Peyer's patch (tissue), 4 donors: ENCODE results near the gene BANP. TPM values are rescaled to one million over a fixed set of nuclear protein-coding genes. Genes with fewer than 3 reads are reported as not detected.
"Not testable (repeated sequence)": the region's sequence is repeated elsewhere in the genome, so short reads cannot be mapped to it uniquely, and the experiment has no call there.

ENCODE experiments used
- DNase-seq, 3 donors: peaks; one replicate each; pipeline ENCODE4 v3.0.0-alpha.2; 2017 to 2019
- H3K27ac ChIP-seq, 4 donors: fragments of 200-600 bp; sonication (generic); one replicate each; pipeline ENCODE4 v1.5.1; 2016 to 2019
- H3K27me3 ChIP-seq, 2 donors: fragments of 200-600 bp; sonication (generic); one replicate each; pipeline ENCODE4 v1.5.1; 2019
- H3K36me3 ChIP-seq, 3 donors: fragments of 200-600 bp; sonication (generic); one replicate each; pipeline ENCODE4 v1.5.1; 2016 to 2019
- H3K4me1 ChIP-seq, 4 donors: fragments of 200-600 bp; sonication (generic); one replicate each; pipeline ENCODE4 v1.5.1; 2016 to 2019
- H3K4me3 ChIP-seq, 4 donors: fragments of 200-600 bp; sonication (generic); 1 replicate in 3 of 4; 2 replicates in 1 of 4; pipeline ENCODE4 v1.5.1; 2016 to 2019; ENCODE audit warnings: mild to moderate bottlenecking in 1 of 4
- H3K9me3 ChIP-seq, 4 donors: fragments of 200-600 bp; sonication (generic); one replicate each; pipeline ENCODE4 v1.5.1; 2016 to 2019; ENCODE audit warnings: mild to moderate bottlenecking in 1 of 4
- CTCF ChIP-seq, 6 experiments: fragments of 450-650 bp in 4 of 6; fragments of 200-600 bp in 2 of 6; sonication (generic) in 1 of 6; IDR thresholded peaks; one replicate each; pipeline ENCODE4 v1.5.1; 2017 to 2019; ENCODE audit warnings: antibody characterized with exemption in 6 of 6, mild to moderate bottlenecking in 3 of 6, moderate library complexity in 1 of 6
- POLR2A ChIP-seq, 2 donors: fragments of 450-650 bp; IDR thresholded peaks; one replicate each; pipeline ENCODE4 v1.5.1; 2017; ENCODE audit warnings: antibody characterized with exemption in 2 of 2, mild to moderate bottlenecking in 2 of 2, moderate library complexity in 2 of 2
- total RNA-seq, 4 donors: library from RNA; depleted of rRNA; stranded (reverse); fragments of >200 nt; gene quantifications; one replicate each; pipeline ENCODE4 v1.1.0, GENCODE V29; 2016

BANP gene
- total RNA-seq, 4 donors from 2014 or later: 27.6 to 113 (median 42.7) TPM

GRCh38 chr16:87973717-87974116, 22.5 kb downstream of the BANP start:
- peaks cover 0 to 13% (median 0%) of the 10 kb centered on the region in 3 donors for H3K36me3 ChIP-seq
- H3K4me3 ChIP-seq: no peak overlapping the region
- H3K27ac ChIP-seq: no peak overlapping the region
- H3K4me1 ChIP-seq: no peaks in the 10 kb centered on the region
- DNase-seq: no peak
- H3K9me3 ChIP-seq: peaks cover 0 to 8% (median 0%) of the 10 kb centered on the region in 4 donors
- H3K27me3 ChIP-seq: no peaks in the 10 kb centered on the region
- TF ChIP-seq POLR2A (IDR thresholded peaks at IDR 0.05) (no peak), CTCF (IDR thresholded peaks at IDR 0.05) (no peak)

- TF ChIP-seq POLR2A (IDR thresholded peaks at IDR 0.05) (no peak), CTCF (IDR thresholded peaks at IDR 0.05) (no peak)
- H3K27ac ChIP-seq: no peak overlapping the region
- peaks cover 0 to 18% (median 0%) of the 10 kb centered on the region in 3 donors for H3K36me3 ChIP-seq
- H3K27me3 ChIP-seq: no peaks in the 10 kb centered on the region
- H3K4me3 ChIP-seq: no peak overlapping the region
- no peak for DNase-seq
- H3K9me3 ChIP-seq: peaks cover 0 to 8% (median 0%) of the 10 kb centered on the region in 4 donors
- H3K4me1 ChIP-seq: no peaks in the 10 kb centered on the region
Measured at GRCh38 chr16:87974178-87974577, 22.9 kb downstream of the BANP start.

DNA sequence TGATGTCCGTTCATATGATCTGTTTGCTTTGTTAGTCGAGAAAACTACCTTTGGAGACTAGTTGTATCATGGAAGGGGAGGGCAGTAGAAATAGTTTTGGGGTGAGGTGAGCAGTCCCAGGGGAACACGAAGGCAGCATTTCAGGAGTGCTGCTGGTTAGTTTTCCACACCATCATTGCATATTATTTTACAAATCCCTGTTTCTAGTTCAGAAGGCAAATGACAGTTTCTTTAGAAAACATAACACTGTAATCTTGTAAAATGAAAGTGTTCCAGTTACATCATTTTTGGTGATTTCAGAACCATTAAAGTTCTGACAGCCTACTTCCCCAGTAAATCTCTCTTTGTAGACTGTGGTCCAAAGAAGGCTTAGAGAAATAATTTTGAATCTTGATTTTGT, 25.4 kb downstream of the BANP start:
- no peak overlapping the region for H3K27ac ChIP-seq
- TF ChIP-seq CTCF (IDR thresholded peaks at IDR 0.05) (no peak), POLR2A (IDR thresholded peaks at IDR 0.05) (no peak)
- no peaks in the 10 kb centered on the region for H3K27me3 ChIP-seq
- H3K36me3 ChIP-seq: peaks cover 0 to 19% (median 0%) of the 10 kb centered on the region in 3 donors
- DNase-seq: no peak
- no peaks in the 10 kb centered on the region for H3K4me1 ChIP-seq
- H3K4me3 ChIP-seq: no peak overlapping the region
- peaks cover 0 to 3% (median 0%) of the 10 kb centered on the region in 4 donors for H3K9me3 ChIP-seq

- no peak for TF ChIP-seq CTCF (IDR thresholded peaks at IDR 0.05)
- TF ChIP-seq POLR2A (IDR thresholded peaks at IDR 0.05): no peak
- H3K36me3 ChIP-seq: peaks cover 0 to 29% (median 0%) of the 10 kb centered on the region in 3 donors
- no peaks in the 10 kb centered on the region for H3K27me3 ChIP-seq
- no peaks in the 10 kb centered on the region for H3K4me1 ChIP-seq
- H3K4me3 ChIP-seq: no peak overlapping the region
- no peak for DNase-seq
- no peak overlapping the region for H3K27ac ChIP-seq
- H3K9me3 ChIP-seq: no peaks in the 10 kb centered on the region
Measured at GRCh38 chr16:87978127-87978526, 26.9 kb downstream of the BANP start.

DNA sequence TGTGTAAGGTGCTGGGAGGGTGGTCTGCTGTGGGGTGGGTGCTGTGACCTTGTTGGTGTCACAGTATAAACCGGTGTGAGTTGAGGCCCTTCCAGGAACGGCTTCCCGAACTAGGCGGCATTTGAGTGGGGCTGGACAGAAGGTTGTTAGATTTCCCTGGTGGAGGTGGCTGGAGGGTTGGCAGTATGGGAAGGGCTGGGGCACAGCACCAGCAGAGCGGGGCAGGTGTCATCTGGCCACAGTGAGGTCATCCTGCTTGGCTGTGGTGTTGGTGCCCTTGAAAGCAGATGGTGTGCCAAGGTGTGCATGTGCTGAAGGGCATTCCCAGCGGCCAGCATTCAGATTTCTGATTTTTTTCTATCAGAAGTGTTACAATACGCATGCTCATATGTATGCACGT, 28.1 kb downstream of the BANP start:
- H3K27me3 ChIP-seq: no peaks in the 10 kb centered on the region
- H3K36me3 ChIP-seq: peaks cover 0 to 34% (median 0%) of the 10 kb centered on the region in 3 donors
- TF ChIP-seq CTCF (IDR thresholded peaks at IDR 0.05): no peak
- no peak for TF ChIP-seq POLR2A (IDR thresholded peaks at IDR 0.05)
- no peak for DNase-seq
- no peaks in the 10 kb centered on the region for H3K9me3 ChIP-seq
- H3K4me1 ChIP-seq: no peaks in the 10 kb centered on the region
- no peak overlapping the region for H3K27ac ChIP-seq
- H3K4me3 ChIP-seq: no peak overlapping the region

DNA sequence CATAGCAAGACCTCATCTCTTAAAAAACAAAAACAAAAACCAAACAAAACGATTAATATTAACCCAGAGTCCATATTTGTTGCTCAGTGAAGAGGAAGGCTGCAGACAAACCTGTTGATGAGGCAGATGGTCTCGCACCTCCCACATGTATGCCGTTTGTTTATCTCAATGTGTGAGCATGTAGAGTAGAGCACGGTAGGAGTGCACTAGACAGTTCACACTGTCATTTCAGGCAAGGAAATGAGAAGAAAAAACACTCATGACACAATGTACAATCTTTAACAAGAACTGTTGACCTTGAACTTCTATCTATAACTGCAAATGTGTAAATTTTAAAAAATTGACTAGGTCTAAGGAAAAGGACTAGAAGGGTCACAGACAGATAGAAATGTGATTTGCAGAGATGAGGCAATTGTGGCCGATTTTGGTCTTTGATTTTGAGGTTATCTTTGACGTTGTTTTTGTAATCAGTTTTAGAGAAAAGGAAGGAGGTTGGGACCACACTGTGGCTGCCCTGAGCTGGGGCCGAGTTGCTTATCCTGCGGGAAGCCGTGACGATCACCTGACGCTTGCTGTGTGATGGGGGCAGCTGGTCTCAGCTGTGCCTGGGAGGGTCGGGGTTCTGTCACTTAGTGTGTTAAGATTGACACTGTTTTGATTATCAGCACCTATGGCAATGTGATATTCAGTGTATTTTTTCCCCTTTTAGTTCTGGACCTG, 28.8 kb downstream of the BANP start:
- H3K4me3 ChIP-seq, H3K4me1 ChIP-seq: not testable (repeated sequence)

DNA sequence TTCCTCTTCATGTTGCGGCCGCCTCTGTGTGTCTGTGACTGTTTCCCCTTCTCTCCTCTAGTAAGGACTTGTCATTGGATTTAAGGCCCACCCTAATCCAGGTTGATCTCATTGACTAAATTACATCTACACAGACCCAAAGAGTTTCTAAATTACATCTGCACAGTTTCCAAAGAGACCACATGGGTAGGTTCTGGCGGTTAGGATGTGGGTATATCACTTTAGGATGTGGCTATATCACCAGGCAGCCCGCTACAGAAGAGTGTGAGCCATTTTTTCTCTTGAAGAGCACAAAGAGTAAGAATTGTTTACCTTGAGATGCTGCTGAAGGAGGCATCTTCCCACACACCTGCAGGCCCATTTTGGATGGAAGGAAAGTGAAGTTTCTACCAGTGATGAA, 30.1 kb downstream of the BANP start:
- not testable (repeated sequence) for H3K4me3 ChIP-seq, H3K27me3 ChIP-seq, H3K4me1 ChIP-seq, H3K9me3 ChIP-seq, H3K27ac ChIP-seq, DNase-seq
- H3K36me3 ChIP-seq: peaks cover 0 to 40% (median 0%) of the 10 kb centered on the region in 3 donors

More for the DNA sequence above, 28.8 kb downstream of the BANP start:
- not testable (repeated sequence) for H3K27me3 ChIP-seq, DNase-seq, H3K27ac ChIP-seq, H3K9me3 ChIP-seq
- peaks cover 0 to 40% (median 0%) of the 10 kb centered on the region in 3 donors for H3K36me3 ChIP-seq
